ENCODE results near the gene ACLY. TPM values are rescaled to one million over a fixed set of nuclear protein-coding genes. Genes with fewer than 3 reads are reported as not detected.
A peak's percentile ranks its signal among the peaks of the same experiment; 100 is the strongest.

ACLY gene
- total and polyA plus RNA-seq, 10 of the 15 experiments (the other 5 are each of a cell fraction or from before 2014, with no cell fraction given): 32.6 to 224 (median 114) TPM

DNA sequence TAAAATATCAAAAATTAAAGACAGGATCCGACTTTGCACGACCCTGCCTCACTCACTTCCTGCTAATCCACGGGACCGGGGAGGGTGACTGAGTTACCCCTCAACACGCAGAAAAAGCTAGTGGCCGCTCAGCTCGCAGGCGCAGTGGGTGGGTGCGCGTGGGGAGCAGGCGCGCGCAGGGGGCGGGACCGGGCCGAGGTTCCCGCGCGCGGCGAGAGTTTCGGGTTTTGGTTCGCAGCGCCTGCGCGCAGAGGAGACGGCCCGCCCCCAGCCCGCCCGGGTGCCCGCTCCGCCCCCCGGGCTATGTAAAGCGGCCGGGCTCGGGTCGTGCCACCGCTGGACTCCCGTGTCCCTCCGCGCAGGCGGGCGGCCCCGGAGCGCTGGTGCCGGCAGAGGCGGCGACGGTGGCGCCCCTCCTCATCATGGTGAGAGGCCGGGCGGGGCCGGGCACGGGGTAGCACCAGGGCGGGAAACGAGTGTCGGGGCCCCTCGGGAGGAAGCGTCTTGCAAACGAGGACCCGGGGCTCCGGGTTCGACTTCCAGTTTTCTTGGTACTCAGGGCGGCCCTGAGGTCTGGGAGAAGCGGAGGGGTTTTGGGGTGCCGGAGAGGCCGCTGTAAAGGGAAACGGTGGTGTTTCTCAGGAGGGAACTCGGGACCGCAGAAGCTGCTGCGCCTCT is 47.9 kb upstream of the ACLY start, which contains the start of gene CNP (continued):
- TF ChIP-seq, protein P1, sequence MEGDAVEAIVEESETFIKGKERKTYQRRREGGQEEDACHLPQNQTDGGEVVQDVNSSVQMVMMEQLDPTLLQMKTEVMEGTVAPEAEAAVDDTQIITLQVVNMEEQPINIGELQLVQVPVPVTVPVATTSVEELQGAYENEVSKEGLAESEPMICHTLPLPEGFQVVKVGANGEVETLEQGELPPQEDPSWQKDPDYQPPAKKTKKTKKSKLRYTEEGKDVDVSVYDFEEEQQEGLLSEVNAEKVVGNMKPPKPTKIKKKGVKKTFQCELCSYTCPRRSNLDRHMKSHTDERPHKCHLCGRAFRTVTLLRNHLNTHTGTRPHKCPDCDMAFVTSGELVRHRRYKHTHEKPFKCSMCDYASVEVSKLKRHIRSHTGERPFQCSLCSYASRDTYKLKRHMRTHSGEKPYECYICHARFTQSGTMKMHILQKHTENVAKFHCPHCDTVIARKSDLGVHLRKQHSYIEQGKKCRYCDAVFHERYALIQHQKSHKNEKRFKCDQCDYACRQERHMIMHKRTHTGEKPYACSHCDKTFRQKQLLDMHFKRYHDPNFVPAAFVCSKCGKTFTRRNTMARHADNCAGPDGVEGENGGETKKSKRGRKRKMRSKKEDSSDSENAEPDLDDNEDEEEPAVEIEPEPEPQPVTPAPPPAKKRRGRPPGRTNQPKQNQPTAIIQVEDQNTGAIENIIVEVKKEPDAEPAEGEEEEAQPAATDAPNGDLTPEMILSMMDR (IDR thresholded peaks at IDR 0.05 in 2 of 3, conservative IDR thresholded peaks at IDR 0.05 in 1 of 3; ENCODE audit: control insufficient read depth in 2 of 3, extremely low read depth in 1 of 3, insufficient read depth in 1 of 3, low read depth in 3 of 3, low read length in 3 of 3): no peak
- TF ChIP-seq TARDBP (IDR thresholded peaks at IDR 0.05; ENCODE audit: borderline replicate concordance) (0 out of 2 replicates have a peak, but pooled peaks have one; percentile 39), MTA3 (IDR thresholded peaks at IDR 0.05; ENCODE audit: borderline replicate concordance, low read length) (no peak), RELA (IDR thresholded peaks at IDR 0.05; ENCODE audit: borderline replicate concordance, partially characterized antibody) (no peak), CBFB (IDR thresholded peaks at IDR 0.05; ENCODE audit: low read depth) (peak; percentile 19; the same call in 1 of the 2 replicates), STAT1 (conservative IDR thresholded peaks at IDR 0.05) (no peak), ZBED1 (IDR thresholded peaks at IDR 0.05; ENCODE audit: borderline replicate concordance) (peak; percentile 67; the same call in 1 of the 2 replicates), BRCA1 (IDR thresholded peaks at IDR 0.05; ENCODE audit: low read depth, low read length) (peak; percentile 91), POLR2A (IDR thresholded peaks at IDR 0.05; ENCODE audit: low read depth, low read length) (peak; percentile 92), NR2C1 (IDR thresholded peaks at IDR 0.05) (no peak), EGR1 (IDR thresholded peaks at IDR 0.05; ENCODE audit: borderline replicate concordance in 1 of 2, low read depth in 2 of 2, low read length in 2 of 2) (peak in 1 of 2 experiments; percentile 60; a peak in 2 of 3 replicates), CHD1 (IDR thresholded peaks at IDR 0.05; ENCODE audit: low read depth, low read length) (no peak), ESRRA (IDR thresholded peaks at IDR 0.05; ENCODE audit: low read length) (no peak), ZNF622 (IDR thresholded peaks at IDR 0.05) (no peak), SMARCA5 (IDR thresholded peaks at IDR 0.05) (0 out of 2 replicates have a peak, but pooled peaks have one; percentile 13), NR2F1 (conservative IDR thresholded peaks at IDR 0.05) (peak; percentile 38; the same call in 1 of the 2 replicates), PAX8 (IDR thresholded peaks at IDR 0.05) (no peak), SUPT20H (IDR thresholded peaks at IDR 0.05; ENCODE audit: borderline replicate concordance, control insufficient read depth, low read depth, low read length) (no peak), FOXM1 (IDR thresholded peaks at IDR 0.05; ENCODE audit: low read depth, low read length) (0 out of 2 replicates have a peak, but pooled peaks have one; percentile 3)
- TF ChIP-seq, protein P2, sequence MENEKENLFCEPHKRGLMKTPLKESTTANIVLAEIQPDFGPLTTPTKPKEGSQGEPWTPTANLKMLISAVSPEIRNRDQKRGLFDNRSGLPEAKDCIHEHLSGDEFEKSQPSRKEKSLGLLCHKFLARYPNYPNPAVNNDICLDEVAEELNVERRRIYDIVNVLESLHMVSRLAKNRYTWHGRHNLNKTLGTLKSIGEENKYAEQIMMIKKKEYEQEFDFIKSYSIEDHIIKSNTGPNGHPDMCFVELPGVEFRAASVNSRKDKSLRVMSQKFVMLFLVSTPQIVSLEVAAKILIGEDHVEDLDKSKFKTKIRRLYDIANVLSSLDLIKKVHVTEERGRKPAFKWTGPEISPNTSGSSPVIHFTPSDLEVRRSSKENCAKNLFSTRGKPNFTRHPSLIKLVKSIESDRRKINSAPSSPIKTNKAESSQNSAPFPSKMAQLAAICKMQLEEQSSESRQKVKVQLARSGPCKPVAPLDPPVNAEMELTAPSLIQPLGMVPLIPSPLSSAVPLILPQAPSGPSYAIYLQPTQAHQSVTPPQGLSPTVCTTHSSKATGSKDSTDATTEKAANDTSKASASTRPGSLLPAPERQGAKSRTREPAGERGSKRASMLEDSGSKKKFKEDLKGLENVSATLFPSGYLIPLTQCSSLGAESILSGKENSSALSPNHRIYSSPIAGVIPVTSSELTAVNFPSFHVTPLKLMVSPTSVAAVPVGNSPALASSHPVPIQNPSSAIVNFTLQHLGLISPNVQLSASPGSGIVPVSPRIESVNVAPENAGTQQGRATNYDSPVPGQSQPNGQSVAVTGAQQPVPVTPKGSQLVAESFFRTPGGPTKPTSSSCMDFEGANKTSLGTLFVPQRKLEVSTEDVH (IDR thresholded peaks at IDR 0.05; ENCODE audit: low read depth, partially characterized antibody): no peak
- TF ChIP-seq, protein P3, sequence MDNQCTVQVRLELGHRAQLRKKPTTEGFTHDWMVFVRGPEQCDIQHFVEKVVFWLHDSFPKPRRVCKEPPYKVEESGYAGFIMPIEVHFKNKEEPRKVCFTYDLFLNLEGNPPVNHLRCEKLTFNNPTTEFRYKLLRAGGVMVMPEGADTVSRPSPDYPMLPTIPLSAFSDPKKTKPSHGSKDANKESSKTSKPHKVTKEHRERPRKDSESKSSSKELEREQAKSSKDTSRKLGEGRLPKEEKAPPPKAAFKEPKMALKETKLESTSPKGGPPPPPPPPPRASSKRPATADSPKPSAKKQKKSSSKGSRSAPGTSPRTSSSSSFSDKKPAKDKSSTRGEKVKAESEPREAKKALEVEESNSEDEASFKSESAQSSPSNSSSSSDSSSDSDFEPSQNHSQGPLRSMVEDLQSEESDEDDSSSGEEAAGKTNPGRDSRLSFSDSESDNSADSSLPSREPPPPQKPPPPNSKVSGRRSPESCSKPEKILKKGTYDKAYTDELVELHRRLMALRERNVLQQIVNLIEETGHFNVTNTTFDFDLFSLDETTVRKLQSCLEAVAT (IDR thresholded peaks at IDR 0.05): no peak
- TF ChIP-seq, protein P4, sequence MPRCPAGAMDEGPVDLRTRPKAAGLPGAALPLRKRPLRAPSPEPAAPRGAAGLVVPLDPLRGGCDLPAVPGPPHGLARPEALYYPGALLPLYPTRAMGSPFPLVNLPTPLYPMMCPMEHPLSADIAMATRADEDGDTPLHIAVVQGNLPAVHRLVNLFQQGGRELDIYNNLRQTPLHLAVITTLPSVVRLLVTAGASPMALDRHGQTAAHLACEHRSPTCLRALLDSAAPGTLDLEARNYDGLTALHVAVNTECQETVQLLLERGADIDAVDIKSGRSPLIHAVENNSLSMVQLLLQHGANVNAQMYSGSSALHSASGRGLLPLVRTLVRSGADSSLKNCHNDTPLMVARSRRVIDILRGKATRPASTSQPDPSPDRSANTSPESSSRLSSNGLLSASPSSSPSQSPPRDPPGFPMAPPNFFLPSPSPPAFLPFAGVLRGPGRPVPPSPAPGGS (IDR thresholded peaks at IDR 0.05; ENCODE audit: borderline replicate concordance, insufficient read depth, low read depth, low read length, poor library complexity, severe bottlenecking): no peak
- TF ChIP-seq, protein P5, sequence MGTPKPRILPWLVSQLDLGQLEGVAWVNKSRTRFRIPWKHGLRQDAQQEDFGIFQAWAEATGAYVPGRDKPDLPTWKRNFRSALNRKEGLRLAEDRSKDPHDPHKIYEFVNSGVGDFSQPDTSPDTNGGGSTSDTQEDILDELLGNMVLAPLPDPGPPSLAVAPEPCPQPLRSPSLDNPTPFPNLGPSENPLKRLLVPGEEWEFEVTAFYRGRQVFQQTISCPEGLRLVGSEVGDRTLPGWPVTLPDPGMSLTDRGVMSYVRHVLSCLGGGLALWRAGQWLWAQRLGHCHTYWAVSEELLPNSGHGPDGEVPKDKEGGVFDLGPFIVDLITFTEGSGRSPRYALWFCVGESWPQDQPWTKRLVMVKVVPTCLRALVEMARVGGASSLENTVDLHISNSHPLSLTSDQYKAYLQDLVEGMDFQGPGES (IDR thresholded peaks at IDR 0.05): no peak

All from GM12878 (cell line).